ENCODE data around the gene NDUFS2.

DNA sequence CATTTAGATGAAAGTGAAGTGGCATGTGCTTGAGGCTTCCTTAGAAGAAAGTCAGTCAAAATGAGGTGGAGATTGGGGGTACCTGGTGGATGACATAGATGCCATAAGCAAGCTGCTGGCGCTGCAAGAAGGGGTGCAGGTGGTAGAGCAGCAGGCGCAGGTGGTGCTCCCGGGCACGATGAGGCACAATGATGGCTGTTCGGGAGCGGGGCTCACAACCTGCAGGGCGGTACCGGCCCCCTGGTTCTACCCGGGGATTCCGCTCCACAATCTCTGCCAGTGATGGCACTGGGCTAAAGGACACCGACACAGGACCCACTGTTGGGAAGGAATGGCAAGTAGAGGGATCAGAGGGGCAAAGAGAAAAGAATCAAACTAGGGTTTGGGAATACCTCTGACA lies 27.3 kb upstream of the NDUFS2 start:
- TF ChIP-seq ZNF274 (IDR thresholded peaks at IDR 0.05; ENCODE audit: low read depth, low read length) (no peak), YY1 (IDR thresholded peaks at IDR 0.05; ENCODE audit: insufficient read depth, insufficient read length) (no peak)
